ENCODE results near the gene CDC37L1.

The CDC37L1 gene

DNA sequence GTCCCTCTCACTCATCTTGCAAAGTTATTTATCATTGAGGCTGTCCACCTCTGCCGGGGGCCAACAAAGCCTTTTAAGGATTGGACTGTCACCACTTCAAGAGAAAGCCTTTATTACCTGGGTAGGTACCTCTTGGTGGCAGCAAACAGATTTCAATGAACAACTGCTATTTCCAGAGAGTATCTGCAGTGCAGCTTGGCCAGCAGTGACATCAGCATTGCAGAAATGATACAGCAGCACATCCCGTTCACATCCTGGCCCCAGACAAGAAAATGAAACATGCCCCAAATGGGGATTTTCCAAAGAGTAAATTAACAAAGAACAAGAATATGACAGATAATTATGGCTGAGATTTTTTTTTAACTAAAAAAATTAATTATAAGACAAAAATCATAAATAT, 10.8 kb upstream of the CDC37L1 start:
- Histone ChIP-seq H3F3A (ENCODE audit: insufficient read depth, low read length) (no peaks in the 10 kb centered on the region), H3K9ac (ENCODE audit: low read length) (no peak overlapping the region), H3K27ac (ENCODE audit: low read depth, low read length, poor library complexity, severe bottlenecking) (no peak overlapping the region), H3K4me1 (ENCODE audit: insufficient read depth, low read length, severe bottlenecking) (peaks cover 31% of the 10 kb centered on the region), H3K27me3 (ENCODE audit: insufficient read depth, low read length) (no peaks in the 10 kb centered on the region), H3K9me2 (ENCODE audit: low read depth, low read length) (no peaks in the 10 kb centered on the region), H4K20me1 (ENCODE audit: insufficient read depth, low read length) (no peaks in the 10 kb centered on the region), H3K4me2 (ENCODE audit: low read length) (no peak overlapping the region), H3K4me3 (ENCODE audit: low read depth, low read length, poor library complexity, severe bottlenecking) (no peak overlapping the region), H3K36me3 (ENCODE audit: insufficient read depth, low read length) (no peaks in the 10 kb centered on the region), H2AFZ (ENCODE audit: low read length) (no peak overlapping the region), H3K79me2 (ENCODE audit: insufficient read depth, low read length) (no peaks in the 10 kb centered on the region), H3K9me3 (ENCODE audit: low read length) (no peaks in the 10 kb centered on the region)
- TF ChIP-seq CTCF (IDR thresholded peaks at IDR 0.05; ENCODE audit: low read length) (no peak), EZH2 (IDR thresholded peaks at IDR 0.05; ENCODE audit: borderline replicate concordance, low read length) (no peak)

DNA sequence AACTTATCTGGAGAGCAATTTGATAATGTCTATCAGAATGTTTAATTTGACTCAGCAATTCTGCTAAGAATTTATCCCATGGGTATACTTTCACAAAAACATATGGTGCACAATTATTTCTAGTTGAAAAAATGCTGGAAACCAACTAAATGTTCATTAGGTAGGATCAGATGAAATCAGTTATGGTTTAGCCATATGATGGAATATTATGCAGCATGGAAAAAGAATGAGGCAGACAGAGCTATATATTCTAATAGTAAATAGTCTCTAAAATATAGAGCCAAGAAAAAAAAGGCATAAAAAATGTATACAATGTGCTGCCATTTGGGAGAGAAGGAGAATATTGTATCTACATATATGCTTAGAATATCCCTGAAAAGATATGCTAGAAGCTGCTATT, 9.5 kb upstream of the CDC37L1 start:
- Histone ChIP-seq H3K4me1 (ENCODE audit: insufficient read depth, low read length, severe bottlenecking) (peaks cover 18% of the 10 kb centered on the region), H3K9me2 (ENCODE audit: low read depth, low read length) (no peaks in the 10 kb centered on the region), H2AFZ (ENCODE audit: low read length) (no peak overlapping the region), H3K4me2 (ENCODE audit: low read length) (no peak overlapping the region), H3K9ac (ENCODE audit: low read length) (no peak overlapping the region), H3K79me2 (ENCODE audit: insufficient read depth, low read length) (no peaks in the 10 kb centered on the region), H3F3A (ENCODE audit: insufficient read depth, low read length) (no peaks in the 10 kb centered on the region), H3K27me3 (ENCODE audit: insufficient read depth, low read length) (no peaks in the 10 kb centered on the region), H3K27ac (ENCODE audit: low read depth, low read length, poor library complexity, severe bottlenecking) (no peak overlapping the region), H3K36me3 (ENCODE audit: insufficient read depth, low read length) (no peaks in the 10 kb centered on the region), H4K20me1 (ENCODE audit: insufficient read depth, low read length) (no peaks in the 10 kb centered on the region), H3K4me3 (ENCODE audit: low read depth, low read length, poor library complexity, severe bottlenecking) (no peak overlapping the region), H3K9me3 (ENCODE audit: low read length) (no peaks in the 10 kb centered on the region)
- TF ChIP-seq CTCF (IDR thresholded peaks at IDR 0.05; ENCODE audit: low read length) (no peak), EZH2 (IDR thresholded peaks at IDR 0.05; ENCODE audit: borderline replicate concordance, low read length) (no peak)

DNA sequence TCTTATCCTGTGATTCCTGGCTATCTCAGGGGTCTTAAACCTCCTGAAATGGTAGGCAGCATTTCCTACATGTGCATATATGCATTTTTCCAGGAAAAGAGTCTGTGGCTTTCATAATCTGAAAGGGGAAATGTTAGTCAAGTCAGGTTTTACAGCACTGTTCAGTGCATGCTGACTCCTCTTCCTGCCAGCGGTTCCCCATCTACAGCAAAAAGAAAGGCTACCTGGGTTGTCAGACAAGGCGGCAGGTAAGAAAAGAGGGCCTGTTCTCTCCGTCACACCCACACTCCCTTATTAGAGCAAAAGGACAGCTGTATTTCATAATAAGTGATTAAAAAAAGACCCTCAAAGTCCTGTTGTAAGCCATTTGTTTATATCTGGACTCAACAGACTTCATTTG, 8.8 kb upstream of the CDC37L1 start:
- Histone ChIP-seq H3K27me3 (ENCODE audit: insufficient read depth, low read length) (no peaks in the 10 kb centered on the region), H3K9me3 (ENCODE audit: low read length) (no peaks in the 10 kb centered on the region), H3K4me1 (ENCODE audit: insufficient read depth, low read length, severe bottlenecking) (peaks cover 12% of the 10 kb centered on the region), H3K4me3 (ENCODE audit: low read depth, low read length, poor library complexity, severe bottlenecking) (no peak overlapping the region), H3F3A (ENCODE audit: insufficient read depth, low read length) (no peaks in the 10 kb centered on the region), H4K20me1 (ENCODE audit: insufficient read depth, low read length) (no peaks in the 10 kb centered on the region), H3K27ac (ENCODE audit: low read depth, low read length, poor library complexity, severe bottlenecking) (no peak overlapping the region), H3K9ac (ENCODE audit: low read length) (no peak overlapping the region), H3K36me3 (ENCODE audit: insufficient read depth, low read length) (no peaks in the 10 kb centered on the region), H3K4me2 (ENCODE audit: low read length) (no peak overlapping the region), H3K9me2 (ENCODE audit: low read depth, low read length) (no peaks in the 10 kb centered on the region), H3K79me2 (ENCODE audit: insufficient read depth, low read length) (no peaks in the 10 kb centered on the region), H2AFZ (ENCODE audit: low read length) (no peak overlapping the region)
- TF ChIP-seq CTCF (IDR thresholded peaks at IDR 0.05; ENCODE audit: low read length) (no peak), EZH2 (IDR thresholded peaks at IDR 0.05; ENCODE audit: borderline replicate concordance, low read length) (no peak)
